ENCODE data around the gene OR6C3.
"Not testable (repeated sequence)": the region's sequence is repeated elsewhere in the genome, so short reads cannot be mapped to it uniquely, and the experiment has no call there.

Gene OR6C3

DNA sequence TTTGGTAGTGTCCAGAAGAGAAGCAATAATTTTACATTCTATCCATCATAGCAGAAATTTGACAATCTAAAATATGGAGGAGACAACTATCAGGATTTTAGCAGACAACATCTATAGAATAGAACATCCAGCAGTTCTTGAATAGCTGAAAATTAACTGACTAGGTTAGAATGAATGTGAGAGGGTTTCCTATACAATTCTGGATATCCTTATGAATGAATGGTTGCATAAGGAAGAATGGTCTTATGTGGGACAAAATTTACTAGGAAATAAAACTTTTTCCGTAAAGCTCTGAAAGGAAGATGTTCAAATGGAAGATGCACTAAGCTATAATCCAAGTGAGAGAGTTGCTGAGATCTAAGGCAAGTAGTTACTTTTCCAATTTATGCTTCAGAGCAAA is at the start of gene OR6C3:
Gene OR6C3, plus strand, starts transcription at position 301 of the 400 bp plus-strand sequence. CDS start 955 bp downstream, outside the sequence.
- DNase-seq (ENCODE audit: low read depth in 2 of 2): no peak

GRCh38 chr12:55280991-55281390 is 49.6 kb upstream of the OR6C3 start:
- DNase-seq (ENCODE audit: low read depth in 2 of 2): no peak

DNA sequence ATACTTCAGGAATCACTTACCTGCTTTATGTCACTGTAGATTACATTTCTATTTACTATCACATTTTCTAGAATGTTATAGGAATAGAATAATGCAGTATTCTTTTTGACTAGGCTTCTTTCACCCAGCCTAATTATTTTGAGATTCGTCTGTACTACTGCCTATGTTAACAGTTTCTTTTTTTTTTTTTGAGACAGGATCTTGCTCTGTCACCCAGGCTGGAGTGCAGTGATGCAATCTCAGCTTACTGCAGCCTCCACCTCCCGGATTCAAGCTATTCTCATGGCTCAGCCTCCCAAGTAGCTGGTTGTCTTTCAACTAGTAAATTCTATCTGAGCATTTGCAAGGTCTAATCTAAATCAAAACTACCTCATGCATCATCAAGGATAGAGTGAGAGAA is 40.5 kb upstream of the OR6C3 start:
- DNase-seq (ENCODE audit: low read depth in 2 of 2): no peak

- DNase-seq (ENCODE audit: low read depth in 2 of 2): no peak
Observed at GRCh38 chr12:55296469-55296868, 34.1 kb upstream of the OR6C3 start, which contains the start of gene OR6C6. TSS of gene OR6C6 (minus strand) at chr12:55296569. CDS start at chr12:55295232, 1,337 bp downstream.

DNA sequence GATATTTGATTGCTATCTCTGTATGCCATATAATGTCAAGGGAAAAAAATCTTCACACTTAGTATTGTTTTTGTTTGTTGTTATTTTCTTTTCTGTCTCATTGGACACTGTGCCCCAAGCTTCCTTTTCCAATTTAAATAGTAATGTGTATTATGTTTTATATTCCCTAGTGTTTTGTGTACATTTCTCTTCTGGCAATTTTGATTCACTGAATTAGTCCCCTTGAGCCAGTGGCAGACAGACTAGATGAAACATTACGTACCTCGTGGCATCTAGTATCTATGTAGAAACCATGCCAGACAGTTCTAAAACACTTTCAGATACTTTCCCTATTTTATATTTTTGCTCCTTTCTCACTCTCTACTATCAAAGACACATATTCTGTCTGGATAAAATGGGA is 16.5 kb upstream of the OR6C3 start, which contains the start of gene OR6C1:
Gene OR6C1, plus strand, starts transcription at position 301 of the 400 bp plus-strand sequence. CDS start 6,257 bp downstream, outside the sequence.
- DNase-seq (ENCODE audit: low read depth in 2 of 2): no peak

- DNase-seq (ENCODE audit: low read depth in 2 of 2): no peak
Observed at GRCh38 chr12:55320201-55320600, 10.3 kb upstream of the OR6C3 start.

GRCh38 chr12:55325801-55326200 is 4.7 kb upstream of the OR6C3 start:
- DNase-seq (ENCODE audit: low read depth in 2 of 2): not testable (repeated sequence)

GRCh38 chr12:55336002-55336401 is 5.5 kb downstream of the OR6C3 start:
- DNase-seq (ENCODE audit: low read depth in 2 of 2): no peak

GRCh38 chr12:55355338-55355737 is 24.8 kb downstream of the OR6C3 start:
- not testable (repeated sequence) for DNase-seq (ENCODE audit: low read depth in 2 of 2)

GRCh38 chr12:55362675-55363074 is 32.1 kb downstream of the OR6C3 start, which contains the start of gene OR6C75:
TSS of gene OR6C75 (plus strand) at chr12:55362975. CDS start at chr12:55365111, 2,136 bp downstream.
- no peak for DNase-seq (ENCODE audit: low read depth in 2 of 2)

GRCh38 chr12:55365086-55365485 is 34.5 kb downstream of the OR6C3 start:
- DNase-seq (ENCODE audit: low read depth in 2 of 2): no peak

DNA sequence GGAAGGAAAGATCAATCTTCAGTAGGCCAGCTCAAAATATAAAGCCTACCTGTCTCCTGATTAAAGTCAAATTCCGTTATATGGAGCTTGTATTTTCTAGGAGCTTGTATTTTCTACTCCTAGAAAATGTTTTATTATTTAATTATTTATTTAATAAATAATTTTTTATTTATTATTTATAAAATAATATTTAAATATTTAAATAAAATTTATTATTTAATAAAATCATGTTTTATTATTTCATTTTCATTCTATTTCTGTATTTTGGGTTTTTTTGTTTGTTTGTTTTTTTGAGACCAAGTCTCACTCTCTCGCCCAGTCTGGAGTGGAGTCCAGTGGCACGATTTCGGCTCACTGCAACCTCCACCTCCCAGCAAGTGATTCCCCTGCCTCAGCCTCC is 42.0 kb downstream of the OR6C3 start:
- DNase-seq (ENCODE audit: low read depth in 2 of 2): no peak
